CD14-positive monocyte (primary cell): Measurements from ENCODE around the gene KRT26. TPM values are rescaled to one million over a fixed set of nuclear protein-coding genes. Genes with fewer than 3 reads are reported as not detected.

ENCODE experiments used
- DNase-seq, 3 donors: peaks; one replicate each; pipeline ENCODE4 v3.0.0-alpha.2; 2011 to 2022
- H2AFZ ChIP-seq: 2 replicates; pipeline ENCODE4 v1.6.0; 2012; ENCODE audit warnings: mild to moderate bottlenecking, low read depth, low read length, inconsistent platforms; ENCODE audit not compliant: insufficient read depth, poor library complexity, severe bottlenecking
- H3K27ac ChIP-seq, 2 donors: 1 replicate in 1 of 2; 2 replicates in 1 of 2; pipeline ENCODE4 v1.5.1; 2012 to 2013; ENCODE audit warnings: low read length in 2 of 2, control low read depth in 1 of 2, inconsistent platforms in 1 of 2, low read depth in 1 of 2, mild to moderate bottlenecking in 1 of 2
- H3K27me3 ChIP-seq, 2 donors: one replicate each; pipeline versions ENCODE4 v1.6.0 to v1.6.1; 2011 to 2013; ENCODE audit warnings: low read length in 2 of 2; ENCODE audit not compliant: control insufficient read depth in 2 of 2, insufficient read depth in 2 of 2
- H3K36me3 ChIP-seq, 2 donors: replicated peaks in 1 of 2; 1 replicate in 1 of 2; 2 replicates in 1 of 2; pipeline versions ENCODE4 v1.5.1 to v1.6.1; 2012 to 2013; ENCODE audit warnings: low read length in 2 of 2, control low read depth in 1 of 2, inconsistent platforms in 1 of 2, mild to moderate bottlenecking in 1 of 2; ENCODE audit not compliant: insufficient read depth in 2 of 2, control insufficient read depth in 1 of 2
- H3K4me1 ChIP-seq, 2 donors: 1 replicate in 1 of 2; 2 replicates in 1 of 2; pipeline versions ENCODE4 v1.5.1 to v1.6.1; 2012 to 2013; ENCODE audit warnings: low read length in 2 of 2, control low read depth in 1 of 2, inconsistent platforms in 1 of 2, mild to moderate bottlenecking in 1 of 2, moderate library complexity in 1 of 2; ENCODE audit not compliant: insufficient read depth in 2 of 2, control insufficient read depth in 1 of 2
- H3K4me2 ChIP-seq: replicated peaks from 2 replicates; pipeline ENCODE3; 2012; ENCODE audit warnings: low read length, moderate library complexity, mild to moderate bottlenecking; ENCODE audit not compliant: poor library complexity, severe bottlenecking; ENCODE audit errors: extremely low read depth
- H3K4me3 ChIP-seq, 3 experiments: fragments of 200-600 bp in 1 of 3; sonication (generic) in 1 of 3; replicated peaks in 1 of 3; 1 replicate in 2 of 3; 2 replicates in 1 of 3; pipeline ENCODE4 v1.5.1; 2011 to 2013; ENCODE audit warnings: low read length in 3 of 3, mild to moderate bottlenecking in 3 of 3, control low read depth in 2 of 3, low read depth in 2 of 3, inconsistent platforms in 1 of 3, moderate library complexity in 1 of 3
- H3K79me2 ChIP-seq: 2 replicates; pipeline ENCODE4 v1.6.0; 2012; ENCODE audit warnings: mild to moderate bottlenecking, control low read depth, inconsistent platforms, low read length, moderate library complexity; ENCODE audit not compliant: insufficient read depth
- H3K9ac ChIP-seq: 2 replicates; pipeline ENCODE4 v1.6.0; 2017; ENCODE audit warnings: low read length, mild to moderate bottlenecking; ENCODE audit not compliant: insufficient read depth, poor library complexity, severe bottlenecking
- H3K9me3 ChIP-seq, 2 donors: replicated peaks in 1 of 2; 1 replicate in 1 of 2; 2 replicates in 1 of 2; pipeline versions ENCODE4 v1.5.1 to v1.6.1; 2012 to 2013; ENCODE audit warnings: low read length in 2 of 2, control low read depth in 1 of 2; ENCODE audit not compliant: control insufficient read depth in 1 of 2, insufficient read depth in 1 of 2
- H4K20me1 ChIP-seq: 2 replicates; pipeline ENCODE4 v1.6.0; 2012; ENCODE audit warnings: mild to moderate bottlenecking, low read length, control low read depth, moderate library complexity; ENCODE audit not compliant: insufficient read depth
- H3K27ac Mint-ChIP-seq, 7 donors: one replicate each; pipeline ENCODE4 v1.8.0; 2020; ENCODE audit warnings: mild to moderate bottlenecking in 7 of 7, mixed read lengths in 7 of 7, moderate library complexity in 6 of 7, inconsistent platforms in 2 of 7
- H3K27me3 Mint-ChIP-seq, 3 donors: one replicate each; pipeline ENCODE4 v1.8.0; 2021 to 2022; ENCODE audit warnings: low read depth in 3 of 3, mild to moderate bottlenecking in 3 of 3, mixed read lengths in 3 of 3, moderate library complexity in 3 of 3, inconsistent platforms in 1 of 3
- H3K36me3 Mint-ChIP-seq, 2 donors: one replicate each; pipeline ENCODE4 v1.8.0; 2020; ENCODE audit warnings: mixed read lengths in 2 of 2, inconsistent platforms in 1 of 2, mild to moderate bottlenecking in 1 of 2
- H3K4me1 Mint-ChIP-seq: one replicate; pipeline ENCODE4 v1.8.0; 2020; ENCODE audit warnings: mild to moderate bottlenecking, mixed read lengths
- H3K4me3 Mint-ChIP-seq, 2 donors: one replicate each; pipeline ENCODE4 v1.8.0; 2020; ENCODE audit warnings: mild to moderate bottlenecking in 2 of 2, mixed read lengths in 2 of 2, moderate library complexity in 1 of 2
- H3K9me3 Mint-ChIP-seq, 7 donors: one replicate each; pipeline ENCODE4 v1.8.0; 2020 to 2022; ENCODE audit warnings: mixed read lengths in 7 of 7, mild to moderate bottlenecking in 6 of 7, moderate library complexity in 6 of 7, inconsistent platforms in 2 of 7
- WGBS: methylation state at CpG from one replicate; pipeline ENCODE4 v1.1.5; 2013; ENCODE audit warnings: missing lambda C conversion rate; ENCODE audit not compliant: insufficient coverage; 5-methylcytosine and 5-hydroxymethylcytosine counted together
- intact Hi-C, 2 donors: fragments of 100-400 bp; cut with micrococcal nuclease; formaldehyde crosslinking; loops; one replicate each; pipeline versions ENCODE4 v1.15.0 to v1.15.1; 2023
- polyA plus RNA-seq, 3 donors: library from polyadenylated mRNA; depleted of rRNA in 1 of 3; unstranded in 2 of 3; stranded (reverse) in 1 of 3; fragments of 300-500 nt in 2 of 3; fragments of >200 nt in 1 of 3; fragmentation: Illumina TruSeq in 2 of 3; gene quantifications; 1 replicate in 2 of 3; 2 replicates in 1 of 3; pipeline ENCODE4 v1.2.3, GENCODE V29; 2012 to 2021
- TF ChIP-seq, protein P1 (sequence below): fragments of 200-600 bp; IDR thresholded peaks from one replicate; pipeline ENCODE4 v1.8.0; 2022; ENCODE audit warnings: antibody characterized with exemption, mild to moderate bottlenecking

Gene KRT26
- polyA plus RNA-seq, 3 donors, result not detected

DNA sequence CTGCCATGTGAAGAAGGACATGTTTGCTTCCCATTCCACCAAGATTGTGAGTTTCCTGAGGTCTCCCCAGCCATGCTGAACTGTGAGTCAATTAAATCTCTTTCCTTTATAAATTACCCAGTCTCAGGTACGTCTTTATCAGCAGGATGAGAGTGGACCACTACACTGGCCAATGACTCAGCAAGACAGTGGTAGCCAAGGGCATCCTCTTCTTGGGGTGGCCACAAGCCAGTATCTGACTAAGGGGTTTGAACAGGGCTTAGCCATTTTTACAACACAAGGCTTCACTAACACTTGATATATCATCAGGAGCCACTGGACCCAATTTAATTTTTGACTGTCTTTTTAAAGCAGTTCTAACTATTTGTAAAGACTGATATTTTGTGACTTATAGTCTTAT lies 47.3 kb downstream of the KRT26 start:
- no peaks in the 10 kb centered on the region for H3K79me2 ChIP-seq
- H3K4me3 ChIP-seq, result no peak overlapping the region
- 67% methylated on average over 1 of the region's 1 CpG for WGBS
- no peaks in the 10 kb centered on the region for H3K4me1 Mint-ChIP-seq
- no peak overlapping the region for H3K27ac ChIP-seq
- H3K36me3 Mint-ChIP-seq, result no peaks in the 10 kb centered on the region
- peaks cover 6 to 7% of the 10 kb centered on the region in 2 donors for H3K27me3 ChIP-seq
- TF ChIP-seq, protein P1, sequence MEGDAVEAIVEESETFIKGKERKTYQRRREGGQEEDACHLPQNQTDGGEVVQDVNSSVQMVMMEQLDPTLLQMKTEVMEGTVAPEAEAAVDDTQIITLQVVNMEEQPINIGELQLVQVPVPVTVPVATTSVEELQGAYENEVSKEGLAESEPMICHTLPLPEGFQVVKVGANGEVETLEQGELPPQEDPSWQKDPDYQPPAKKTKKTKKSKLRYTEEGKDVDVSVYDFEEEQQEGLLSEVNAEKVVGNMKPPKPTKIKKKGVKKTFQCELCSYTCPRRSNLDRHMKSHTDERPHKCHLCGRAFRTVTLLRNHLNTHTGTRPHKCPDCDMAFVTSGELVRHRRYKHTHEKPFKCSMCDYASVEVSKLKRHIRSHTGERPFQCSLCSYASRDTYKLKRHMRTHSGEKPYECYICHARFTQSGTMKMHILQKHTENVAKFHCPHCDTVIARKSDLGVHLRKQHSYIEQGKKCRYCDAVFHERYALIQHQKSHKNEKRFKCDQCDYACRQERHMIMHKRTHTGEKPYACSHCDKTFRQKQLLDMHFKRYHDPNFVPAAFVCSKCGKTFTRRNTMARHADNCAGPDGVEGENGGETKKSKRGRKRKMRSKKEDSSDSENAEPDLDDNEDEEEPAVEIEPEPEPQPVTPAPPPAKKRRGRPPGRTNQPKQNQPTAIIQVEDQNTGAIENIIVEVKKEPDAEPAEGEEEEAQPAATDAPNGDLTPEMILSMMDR, result no peak
- H3K9ac ChIP-seq, result no peak overlapping the region
- no peak overlapping the region for H2AFZ ChIP-seq
- H3K9me3 Mint-ChIP-seq, result peaks cover 0 to 4% (median 2%) of the 10 kb centered on the region in 7 donors
- H4K20me1 ChIP-seq, result no peaks in the 10 kb centered on the region
- no peak overlapping the region for H3K27ac Mint-ChIP-seq
- intact Hi-C loops, result no loop called here
- H3K4me3 Mint-ChIP-seq, result no peak overlapping the region
- no peak overlapping the region for H3K4me2 ChIP-seq
- H3K27me3 Mint-ChIP-seq, result peaks cover 11 to 28% (median 22%) of the 10 kb centered on the region in 3 donors
- no peaks in the 10 kb centered on the region for H3K9me3 ChIP-seq
- no peaks in the 10 kb centered on the region for H3K36me3 ChIP-seq
- H3K4me1 ChIP-seq, result no peaks in the 10 kb centered on the region
- no peak for DNase-seq

DNA sequence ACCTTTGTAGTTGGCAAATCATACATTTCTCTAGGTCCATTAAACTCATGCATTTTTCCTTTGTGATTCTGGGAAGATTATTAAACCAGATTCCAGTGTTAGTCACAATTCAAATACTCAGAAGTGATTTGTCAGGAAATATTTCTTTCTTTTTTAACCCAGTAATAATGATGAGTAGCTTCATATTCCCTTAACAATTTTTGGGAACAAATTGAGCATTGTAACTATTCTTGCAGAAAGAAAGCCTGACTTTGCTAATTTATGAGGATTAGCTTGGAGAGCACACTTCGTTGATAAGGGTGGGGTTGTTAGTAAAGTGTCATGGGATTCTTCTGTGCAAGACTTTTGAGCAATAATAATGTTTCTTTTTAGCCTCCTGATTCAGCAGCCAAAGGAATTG lies 49.8 kb downstream of the KRT26 start:
- no peak overlapping the region for H3K27ac ChIP-seq
- no peaks in the 10 kb centered on the region for H3K79me2 ChIP-seq
- H3K4me1 ChIP-seq, result no peaks in the 10 kb centered on the region
- no peak overlapping the region for H3K27ac Mint-ChIP-seq
- no peak overlapping the region for H3K4me3 Mint-ChIP-seq
- no peaks in the 10 kb centered on the region for H3K9me3 ChIP-seq
- H3K9ac ChIP-seq, result no peak overlapping the region
- H3K4me2 ChIP-seq, result no peak overlapping the region
- no peaks in the 10 kb centered on the region for H3K36me3 ChIP-seq
- intact Hi-C loops, result no loop called here
- H3K4me1 Mint-ChIP-seq, result no peaks in the 10 kb centered on the region
- TF ChIP-seq, protein P1, result no peak
- no peak overlapping the region for H3K4me3 ChIP-seq
- DNase-seq, result no peak
- H2AFZ ChIP-seq, result no peak overlapping the region
- peaks cover 0 to 4% (median 2%) of the 10 kb centered on the region in 7 donors for H3K9me3 Mint-ChIP-seq
- H4K20me1 ChIP-seq, result no peaks in the 10 kb centered on the region
- peaks cover 6 to 7% of the 10 kb centered on the region in 2 donors for H3K27me3 ChIP-seq
- no peaks in the 10 kb centered on the region for H3K36me3 Mint-ChIP-seq
- WGBS, result no CpG with 5 or more reads among the region's 1 CpG
- H3K27me3 Mint-ChIP-seq, result peaks cover 11 to 30% (median 29%) of the 10 kb centered on the region in 3 donors
